C4-2B (cell line): ENCODE measurements around the gene KCNMA1.
A peak's percentile ranks its signal among the peaks of the same experiment; 100 is the strongest.

Source experiments
- H3K27ac ChIP-seq: fragments of 450-650 bp; 2 replicates; pipeline ENCODE4 v1.5.1; 2017
- ZFX ChIP-seq: fragments of 450-650 bp; IDR thresholded peaks from 2 replicates; pipeline ENCODE4 v1.6.1; 2017
- TF ChIP-seq, protein P1 (sequence below): fragments of 450-650 bp; conservative IDR thresholded peaks from 2 replicates; pipeline ENCODE4 v1.5.1; 2017; ENCODE audit warnings: mild to moderate bottlenecking

The KCNMA1 gene

GRCh38 chr10:77428691-77429395 is 208.8 kb downstream of the KCNMA1 start:
- no peak overlapping the region for H3K27ac ChIP-seq
- TF ChIP-seq, protein P1, sequence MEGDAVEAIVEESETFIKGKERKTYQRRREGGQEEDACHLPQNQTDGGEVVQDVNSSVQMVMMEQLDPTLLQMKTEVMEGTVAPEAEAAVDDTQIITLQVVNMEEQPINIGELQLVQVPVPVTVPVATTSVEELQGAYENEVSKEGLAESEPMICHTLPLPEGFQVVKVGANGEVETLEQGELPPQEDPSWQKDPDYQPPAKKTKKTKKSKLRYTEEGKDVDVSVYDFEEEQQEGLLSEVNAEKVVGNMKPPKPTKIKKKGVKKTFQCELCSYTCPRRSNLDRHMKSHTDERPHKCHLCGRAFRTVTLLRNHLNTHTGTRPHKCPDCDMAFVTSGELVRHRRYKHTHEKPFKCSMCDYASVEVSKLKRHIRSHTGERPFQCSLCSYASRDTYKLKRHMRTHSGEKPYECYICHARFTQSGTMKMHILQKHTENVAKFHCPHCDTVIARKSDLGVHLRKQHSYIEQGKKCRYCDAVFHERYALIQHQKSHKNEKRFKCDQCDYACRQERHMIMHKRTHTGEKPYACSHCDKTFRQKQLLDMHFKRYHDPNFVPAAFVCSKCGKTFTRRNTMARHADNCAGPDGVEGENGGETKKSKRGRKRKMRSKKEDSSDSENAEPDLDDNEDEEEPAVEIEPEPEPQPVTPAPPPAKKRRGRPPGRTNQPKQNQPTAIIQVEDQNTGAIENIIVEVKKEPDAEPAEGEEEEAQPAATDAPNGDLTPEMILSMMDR = peak; percentile 62
- no peak for TF ChIP-seq ZFX

DNA sequence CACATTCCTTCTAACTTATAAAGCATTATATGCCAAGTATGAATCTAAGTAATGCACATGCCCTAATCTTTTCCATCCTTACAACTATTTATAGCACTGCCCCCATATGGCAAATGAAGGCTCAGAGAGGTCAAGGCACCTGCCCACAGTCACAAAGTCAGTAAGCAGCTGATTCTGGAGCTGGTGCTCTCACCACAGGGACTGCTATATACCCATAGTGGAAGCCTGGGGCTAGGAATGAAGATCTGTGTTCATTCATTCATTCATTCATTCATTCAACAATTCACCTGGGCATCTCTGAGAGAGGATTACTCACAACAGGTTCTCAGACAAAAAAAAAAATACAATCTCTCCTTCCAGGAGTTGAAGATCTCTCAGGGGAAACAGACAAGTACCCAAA is 213.4 kb downstream of the KCNMA1 start:
- H3K27ac ChIP-seq = no peak overlapping the region
- TF ChIP-seq, protein P1 = no peak
- TF ChIP-seq ZFX = no peak

DNA sequence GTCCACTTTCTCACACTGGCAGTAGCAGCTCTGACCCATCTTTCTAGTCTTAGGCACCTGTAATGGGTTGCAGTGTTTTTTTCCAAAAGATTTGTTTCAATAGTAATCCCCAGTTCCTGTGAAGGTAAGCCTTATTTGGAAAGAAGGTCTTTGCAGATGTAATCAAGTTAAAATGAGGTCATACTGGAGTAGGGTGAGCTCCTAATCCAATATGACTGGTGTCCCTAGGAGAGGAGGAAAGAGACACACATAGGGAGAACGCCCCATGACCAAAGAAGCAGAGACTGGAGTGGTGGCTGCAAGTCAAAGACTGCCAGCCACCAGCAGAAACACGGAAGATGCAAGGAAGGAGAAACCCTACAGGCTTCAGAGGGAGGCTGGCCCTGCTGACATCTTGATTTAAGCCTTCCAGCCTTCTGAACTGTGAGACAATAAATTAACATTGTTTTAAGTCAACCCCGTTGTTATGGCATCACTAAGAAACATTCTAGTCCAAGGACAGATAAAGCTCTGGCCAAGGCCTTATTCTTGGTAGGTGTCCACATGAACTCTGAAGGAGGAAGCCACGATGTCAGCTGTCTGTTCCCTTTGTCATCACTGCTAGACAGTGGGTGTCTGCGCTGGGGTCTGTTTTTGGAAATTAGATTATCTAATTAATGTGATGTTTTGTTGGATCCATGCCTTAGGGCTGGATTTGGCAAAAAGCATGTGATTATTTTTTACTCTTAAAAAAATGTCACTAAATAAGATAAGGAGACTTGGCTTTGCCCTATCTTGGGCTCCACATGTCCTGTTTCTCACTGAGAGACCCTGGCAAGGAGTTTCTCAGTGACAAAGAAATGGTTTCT is 214.9 kb downstream of the KCNMA1 start:
- no peak overlapping the region for H3K27ac ChIP-seq
- TF ChIP-seq, protein P1 = no peak
- TF ChIP-seq ZFX = no peak

DNA sequence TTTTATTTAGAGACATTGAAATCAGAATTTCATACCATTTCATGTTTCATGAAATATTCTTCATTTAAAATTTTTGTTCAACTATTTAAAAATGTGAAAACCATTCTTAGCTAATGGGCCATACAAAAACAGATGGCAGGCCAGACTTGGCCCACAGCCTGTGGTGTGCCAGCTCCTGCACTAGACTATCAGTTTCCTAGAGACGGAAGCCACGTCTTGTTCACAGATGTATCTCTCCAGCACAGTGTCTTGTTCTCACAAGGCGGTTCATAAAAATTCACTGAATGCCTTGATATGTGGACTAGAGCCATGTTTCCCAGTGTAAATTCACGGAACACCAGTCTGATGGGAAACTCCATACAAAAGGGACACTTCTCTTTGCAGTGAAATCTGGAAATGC is 216.0 kb downstream of the KCNMA1 start:
- H3K27ac ChIP-seq = no peak overlapping the region
- no peak for TF ChIP-seq ZFX
- TF ChIP-seq, protein P1 = no peak

- TF ChIP-seq ZFX = no peak
- TF ChIP-seq, protein P1 = no peak
- no peak overlapping the region for H3K27ac ChIP-seq
Observed at GRCh38 chr10:77420947-77421523, 216.6 kb downstream of the KCNMA1 start.

GRCh38 chr10:77419979-77420378 is 217.6 kb downstream of the KCNMA1 start:
- no peak overlapping the region for H3K27ac ChIP-seq

More at GRCh38 chr10:77419979-77420378, 217.6 kb downstream of the KCNMA1 start:
- no peak for TF ChIP-seq ZFX
- TF ChIP-seq, protein P1 = no peak
